GM12878 (cell line): Measurements from ENCODE around the gene SFI1. TPM values are rescaled to one million over a fixed set of nuclear protein-coding genes. Genes with fewer than 3 reads are reported as not detected.

ENCODE experiments used
- ATAC-seq: fragments of 200-7000 bp; cut with Tn5 transposase; 3 replicates; pipeline ENCODE4 v1.9.1; 2020; ENCODE audit warnings: mild to moderate bottlenecking, moderate library complexity
- BruUV-seq: library from RNA; stranded (reverse); fragments of 400-500 nt; replicated peaks from 2 replicates; lab custom pipeline; 2021; lab: Mats Ljungman, UMichigan
- CTCF ChIA-PET: fragments of 300-600 bp; sonication (Branson Sonifier 250); formaldehyde crosslinking; extraction: SDS; loops from one replicate; lab custom pipeline; 2021; ENCODE audit warnings: inconsistent platforms; lab: Yijun Ruan, JAX
- POLR2A ChIA-PET: fragments of 350-600 bp; formaldehyde crosslinking; extraction: SDS; loops from one replicate; lab custom pipeline; 2021; ENCODE audit warnings: inconsistent platforms; lab: Charles Lee
- RAD21 ChIA-PET: fragments of 300-600 bp; sonication (Branson Sonifier 250); formaldehyde crosslinking; loops from one replicate; lab custom pipeline; 2023; ENCODE audit warnings: antibody characterized with exemption; ENCODE audit not compliant: unreplicated experiment; lab: Charles Lee
- SMC1A ChIA-PET: fragments of 300-600 bp; sonication (Branson Sonifier 250); formaldehyde crosslinking; loops from one replicate; lab custom pipeline; 2023; ENCODE audit not compliant: unreplicated experiment, uncharacterized antibody; lab: Charles Lee
- DNase-seq: peaks from one replicate; pipeline ENCODE4 v3.0.0-alpha.2; 2011; ENCODE audit warnings: low read depth, low spot score
- FAIRE-seq: peaks from 3 replicates; lab custom pipeline; 2011; peaks lifted over from hg19 to GRCh38; lab: Jason Lieb, UNC
- H2AFZ ChIP-seq: 2 replicates; pipeline ENCODE4 v1.6.0; 2011; ENCODE audit warnings: low read depth, low read length, control low read depth; ENCODE audit not compliant: control insufficient read depth
- H3K27ac ChIP-seq: 2 replicates; pipeline ENCODE4 v1.5.1; 2011; ENCODE audit warnings: control low read depth; ENCODE audit not compliant: control insufficient read depth, insufficient read depth
- H3K27me3 ChIP-seq, 2 experiments: replicated peaks in 1 of 2; 2 replicates each; pipeline versions ENCODE4 v1.6.0 to v1.6.1; 2011; ENCODE audit warnings: low read length in 1 of 2; ENCODE audit not compliant: control insufficient read depth in 2 of 2, insufficient read depth in 2 of 2
- H3K36me3 ChIP-seq, 2 experiments: 2 replicates each; pipeline ENCODE4 v1.5.1; 2011; ENCODE audit warnings: low read length in 1 of 2; ENCODE audit not compliant: control insufficient read depth in 2 of 2, insufficient read depth in 2 of 2
- H3K4me1 ChIP-seq: 2 replicates; pipeline ENCODE4 v1.6.1; 2011; ENCODE audit warnings: mild to moderate bottlenecking, low read length, moderate library complexity, mixed read lengths; ENCODE audit not compliant: control insufficient read depth, insufficient read depth
- H3K4me2 ChIP-seq: 2 replicates; pipeline ENCODE4 v1.6.0; 2011; ENCODE audit warnings: control low read depth; ENCODE audit not compliant: control insufficient read depth, insufficient read depth
- H3K4me3 ChIP-seq: fragments of 200-600 bp; sonication (generic); 2 replicates; pipeline ENCODE4 v1.5.1; 2016
- H3K79me2 ChIP-seq: 2 replicates; pipeline ENCODE4 v1.6.0; 2011; ENCODE audit warnings: low read length; ENCODE audit not compliant: control insufficient read depth, insufficient read depth
- H3K9ac ChIP-seq: 2 replicates; pipeline ENCODE4 v1.8.0; 2011; ENCODE audit warnings: low read length, control low read depth, mixed read lengths; ENCODE audit not compliant: control insufficient read depth, insufficient read depth
- H3K9me3 ChIP-seq: replicated peaks from 3 replicates; pipeline ENCODE4 v1.5.1; 2011; ENCODE audit warnings: mild to moderate bottlenecking, low read length; ENCODE audit not compliant: control insufficient read depth, insufficient read depth
- H4K20me1 ChIP-seq: 2 replicates; pipeline ENCODE4 v1.6.0; 2011; ENCODE audit not compliant: control insufficient read depth, insufficient read depth
- CREB1 ChIP-seq: IDR thresholded peaks from 2 replicates; pipeline ENCODE4 v1.6.1; 2012; ENCODE audit warnings: low read depth, mild to moderate bottlenecking, inconsistent platforms
- CREM ChIP-seq: IDR thresholded peaks from 2 replicates; pipeline ENCODE4 v1.6.1; 2014; ENCODE audit warnings: antibody characterized with exemption, low read depth
- JUNB ChIP-seq: IDR thresholded peaks from 2 replicates; pipeline ENCODE4 v1.6.1; 2016; ENCODE audit warnings: antibody characterized with exemption, mild to moderate bottlenecking
- KLF5 ChIP-seq: fragments of 450-650 bp; IDR thresholded peaks from 2 replicates; pipeline ENCODE4 v1.6.1; 2014; ENCODE audit warnings: mild to moderate bottlenecking; ENCODE audit not compliant: partially characterized antibody
- LARP7 ChIP-seq: fragments of 450-650 bp; IDR thresholded peaks from 2 replicates; pipeline ENCODE4 v1.6.1; 2017; ENCODE audit warnings: mild to moderate bottlenecking
- MEF2A ChIP-seq: IDR thresholded peaks from 2 replicates; pipeline ENCODE4 v1.6.1; 2011; ENCODE audit warnings: low read depth, mild to moderate bottlenecking, low read length, moderate library complexity; ENCODE audit not compliant: insufficient read depth
- MTA3 ChIP-seq: IDR thresholded peaks from 2 replicates; pipeline ENCODE4 v1.6.1; 2012; ENCODE audit warnings: low read length, inconsistent platforms, borderline replicate concordance
- NR2F1 ChIP-seq: fragments of 450-650 bp; conservative IDR thresholded peaks from 2 replicates; pipeline ENCODE4 v1.6.1; 2017; ENCODE audit warnings: mild to moderate bottlenecking
- RBBP5 ChIP-seq: fragments of 200-600 bp; sonication (generic); conservative IDR thresholded peaks from 2 replicates; pipeline ENCODE4 v1.6.1; 2016
- RUNX3 ChIP-seq: IDR thresholded peaks from 2 replicates; pipeline ENCODE4 v1.6.1; 2012; ENCODE audit warnings: low read length, inconsistent platforms
- SMARCA5 ChIP-seq: fragments of 450-650 bp; IDR thresholded peaks from 2 replicates; pipeline ENCODE4 v1.6.1; 2017; ENCODE audit warnings: mild to moderate bottlenecking
- SPI1 ChIP-seq: IDR thresholded peaks from 2 replicates; pipeline ENCODE4 v1.6.1; 2011; ENCODE audit warnings: low read depth, mild to moderate bottlenecking, low read length, moderate library complexity, borderline replicate concordance; ENCODE audit not compliant: insufficient read depth
- STAT1 ChIP-seq: fragments of 450-650 bp; conservative IDR thresholded peaks from 2 replicates; pipeline ENCODE4 v1.6.1; 2014; ENCODE audit warnings: antibody characterized with exemption, mild to moderate bottlenecking
- YY1 ChIP-seq: IDR thresholded peaks from 2 replicates; pipeline ENCODE4 v1.6.1; 2011; ENCODE audit warnings: low read depth, mild to moderate bottlenecking, low read length
- ZNF622 ChIP-seq: fragments of 450-650 bp; IDR thresholded peaks from 2 replicates; pipeline ENCODE4 v1.6.1; 2017; ENCODE audit warnings: mild to moderate bottlenecking, inconsistent platforms
- WGBS: methylation state at CpG from one replicate; pipeline ENCODE4 v1.1.6; 2016; ENCODE audit warnings: low lambda C conversion rate; ENCODE audit not compliant: insufficient replicate concordance, insufficient coverage; ENCODE audit errors: missing lambda C conversion rate; 5-methylcytosine and 5-hydroxymethylcytosine counted together
- in situ Hi-C: fragments of 300-500 bp; cut with MboI; formaldehyde crosslinking; loops from 9 replicates; pipeline ENCODE4 v1.14.3; 2018; ENCODE audit warnings: mixed read lengths
- intact Hi-C: fragments of 100-400 bp; cut with micrococcal nuclease; formaldehyde crosslinking; loops from one replicate; pipeline ENCODE4 v1.14.2; 2022; ENCODE audit not compliant: unreplicated experiment
- polyA plus RNA-seq, 11 experiments: library from polyadenylated mRNA; depleted of rRNA in 4 of 11; unstranded in 6 of 11; stranded (reverse) in 5 of 11; fragments of >200 nt; fragmentation: Nextera tagmentation in 4 of 11; fragmentation: Illumina TruSeq in 1 of 11; extraction: Ambion mirVana in 4 of 11; extraction: Trizol in 1 of 11; gene quantifications; 1 replicate in 1 of 11; 2 replicates in 10 of 11; pipeline versions ENCODE4 v1.2.1 to v1.2.3, GENCODE V29; 2011 to 2016; ENCODE audit warnings: inconsistent platforms in 2 of 11, missing spikeins in 2 of 11, low read depth in 1 of 11
- total RNA-seq, 4 experiments: library from RNA; depleted of rRNA in 3 of 4; stranded (reverse); fragments of >200 nt in 3 of 4; fragmentation: Illumina TruSeq in 1 of 4; extraction: Trizol in 1 of 4; gene quantifications; 2 replicates each; pipeline versions ENCODE4 v1.2.1 to v1.2.3, GENCODE V29; 2013 to 2021
- TF ChIP-seq, protein P1 (sequence below): IDR thresholded peaks from 2 replicates; pipeline ENCODE4 v1.6.1; 2012; ENCODE audit warnings: low read depth, low read length, improper control_type of control experiment
- TF ChIP-seq, protein P2 (sequence below): IDR thresholded peaks from 2 replicates; pipeline ENCODE4 v1.6.1; 2012; ENCODE audit warnings: low read depth, low read length, improper control_type of control experiment

The SFI1 gene
- total and polyA plus RNA-seq, 10 of the 15 experiments (the other 5 are each of a cell fraction or from before 2014, with no cell fraction given), result 6.3 to 70.1 (median 30.4) TPM

DNA sequence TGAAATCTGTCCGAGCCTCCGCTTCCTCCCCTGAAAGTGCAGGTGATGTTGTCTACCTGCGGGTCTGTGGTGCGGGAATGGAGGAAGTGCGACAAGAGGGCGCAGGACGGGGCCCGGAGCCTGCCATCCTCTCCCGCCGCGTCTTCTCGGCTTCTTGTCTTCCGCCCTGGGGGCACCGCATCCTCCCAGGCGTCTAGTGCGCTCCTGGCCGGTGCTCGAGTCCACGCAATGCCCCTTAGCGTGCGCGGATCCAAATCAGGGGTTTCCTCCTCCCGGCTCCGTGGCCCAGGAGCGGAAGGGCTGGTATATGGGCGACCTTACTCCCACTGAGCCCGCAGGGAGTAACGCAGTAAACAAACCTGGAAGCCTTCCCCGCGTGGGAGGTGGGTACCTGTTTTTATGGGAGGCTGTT is 405 bp downstream of the SFI1 start:
- POLR2A ChIA-PET, result interaction anchor here (0.5 to 8.9 kb wide), 2 partner anchors 41 to 414 kb away, joined by 6 to 82 read pairs; no protein-coding TSS in a partner anchor
- RAD21 ChIA-PET, result interaction anchor here (1.0 to 1.1 kb wide), 3 partner anchors 41 to 48 kb away, joined by 3 to 6 read pairs (median 4); no protein-coding TSS in a partner anchor

DNA sequence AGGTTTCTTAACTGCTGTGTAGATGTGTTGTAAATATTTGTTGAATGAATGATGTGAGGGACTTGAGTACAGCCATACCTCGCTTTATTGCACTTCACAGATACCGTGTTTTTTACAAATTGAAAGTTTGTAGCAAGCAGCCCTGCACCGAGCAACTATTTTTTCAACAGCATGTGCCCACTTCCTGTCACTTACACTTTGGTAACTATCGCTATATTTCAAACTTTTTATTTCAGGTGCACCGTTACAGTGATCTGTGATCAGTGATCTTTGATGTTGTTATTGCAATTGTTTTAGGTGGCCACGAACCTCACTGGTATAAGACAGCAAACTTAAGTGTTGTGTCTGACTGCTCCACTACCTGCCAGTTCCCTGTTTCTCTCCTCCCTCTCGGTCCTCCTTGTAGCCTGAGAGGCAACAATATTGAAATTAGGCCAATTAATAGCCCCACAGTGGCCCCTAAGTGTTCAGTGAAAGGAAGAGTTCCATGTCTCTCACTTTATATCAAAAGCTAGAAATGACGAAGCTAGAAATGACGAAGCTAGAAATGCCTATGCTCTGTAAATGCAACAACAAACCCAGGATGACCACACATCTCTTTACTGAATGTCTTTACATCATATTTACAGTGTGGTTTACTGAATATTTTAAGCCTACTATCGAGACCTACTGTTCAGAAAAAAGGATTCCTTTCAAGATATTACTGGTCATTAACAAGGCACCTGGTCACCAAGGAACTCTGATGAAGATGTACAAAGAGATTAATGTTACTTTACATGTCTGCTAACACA is 1.0 kb downstream of the SFI1 start:
- peak; percentile 35 for FAIRE-seq
- peaks cover 35% of the 10 kb centered on the region for H3K79me2 ChIP-seq
- TF ChIP-seq NR2F1 (no peak), RUNX3 (peak; percentile 57; the same call in 1 of the 2 replicates), RBBP5 (no peak), JUNB (peak; percentile 49), KLF5 (peak; percentile 52), CREM (peak; percentile 67), CREB1 (peak; percentile 85), ZNF622 (0 out of 2 replicates have a peak, but pooled peaks have one; percentile 27), STAT1 (no peak), YY1 (0 out of 2 replicates have a peak, but pooled peaks have one; percentile 14)
- TF ChIP-seq, protein P1, sequence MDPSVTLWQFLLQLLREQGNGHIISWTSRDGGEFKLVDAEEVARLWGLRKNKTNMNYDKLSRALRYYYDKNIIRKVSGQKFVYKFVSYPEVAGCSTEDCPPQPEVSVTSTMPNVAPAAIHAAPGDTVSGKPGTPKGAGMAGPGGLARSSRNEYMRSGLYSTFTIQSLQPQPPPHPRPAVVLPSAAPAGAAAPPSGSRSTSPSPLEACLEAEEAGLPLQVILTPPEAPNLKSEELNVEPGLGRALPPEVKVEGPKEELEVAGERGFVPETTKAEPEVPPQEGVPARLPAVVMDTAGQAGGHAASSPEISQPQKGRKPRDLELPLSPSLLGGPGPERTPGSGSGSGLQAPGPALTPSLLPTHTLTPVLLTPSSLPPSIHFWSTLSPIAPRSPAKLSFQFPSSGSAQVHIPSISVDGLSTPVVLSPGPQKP, result no peak
- TF ChIP-seq, protein P2, sequence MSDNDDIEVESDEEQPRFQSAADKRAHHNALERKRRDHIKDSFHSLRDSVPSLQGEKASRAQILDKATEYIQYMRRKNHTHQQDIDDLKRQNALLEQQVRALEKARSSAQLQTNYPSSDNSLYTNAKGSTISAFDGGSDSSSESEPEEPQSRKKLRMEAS, result no peak

More for the DNA sequence above, 405 bp downstream of the SFI1 start:
- in situ Hi-C loops, result no loop called here
- BruUV-seq, result no TSS peak
- peak overlapping the region; percentile 96 for H3K27ac ChIP-seq
- DNase-seq (no peak), ATAC-seq (peak; percentile 39), FAIRE-seq (no peak)
- H3K9ac ChIP-seq, result peak overlapping the region; percentile 94
- no peaks in the 10 kb centered on the region for H3K27me3 ChIP-seq
- no peaks in the 10 kb centered on the region; the same call in 2 of the 3 replicates for H3K9me3 ChIP-seq
- SMC1A ChIA-PET, result interaction anchor here (0.9 to 3.6 kb wide), 2 partner anchors 19 to 42 kb away, joined by 3 to 29 read pairs; no protein-coding TSS in a partner anchor
- 0 out of 4 replicates have a peak, but pooled peaks cover 0 to 2% of the 10 kb centered on the region in 2 experiments for H3K36me3 ChIP-seq
- 1% methylated on average over 30 of the region's 30 CpGs for WGBS
- peaks cover 28% of the 10 kb centered on the region for H3K4me1 ChIP-seq
- peak overlapping the region; percentile 92 for H3K4me2 ChIP-seq
- peak overlapping the region; percentile 87 for H2AFZ ChIP-seq
- peaks cover 34% of the 10 kb centered on the region for H3K79me2 ChIP-seq
- peak overlapping the region; percentile 96 for H3K4me3 ChIP-seq
- H4K20me1 ChIP-seq, result no peaks in the 10 kb centered on the region
- CTCF ChIA-PET, result interaction anchor here (0.5 kb wide), 1 partner anchor 55 kb away, joined by 3 read pairs; no protein-coding TSS in a partner anchor
- intact Hi-C loops, result loop anchor here (2.0 to 5.0 kb wide), 3 partner anchors 41 to 136 kb away; no protein-coding TSS in a partner anchor
- no peak for TF ChIP-seq MTA3
- TF ChIP-seq SPI1, result peak; percentile 38; the same call in 1 of the 2 replicates
- TF ChIP-seq LARP7, result peak; percentile 63
- 0 out of 2 replicates have a peak, but pooled peaks have one; percentile 22 for TF ChIP-seq SMARCA5
- TF ChIP-seq MEF2A, result no peak

More for the DNA sequence above, 1.0 kb downstream of the SFI1 start:
- RAD21 ChIA-PET, result interaction anchor here (1.0 kb wide), 2 partner anchors 29 to 46 kb away, joined by 3 to 4 read pairs; no protein-coding TSS in a partner anchor
- peak overlapping the region; percentile 96 for H3K4me3 ChIP-seq
- ATAC-seq, result no peak; the same call in 1 of the 3 replicates
- POLR2A ChIA-PET, result no interaction called here
- H3K27me3 ChIP-seq, result no peaks in the 10 kb centered on the region
- intact Hi-C loops (loop anchor here (2.0 to 5.0 kb wide), 3 partner anchors 40 to 135 kb away; no protein-coding TSS in a partner anchor), in situ Hi-C loops (no loop called here)
- BruUV-seq, result TSS peak; percentile 78
- no peak for DNase-seq
- no peaks in the 10 kb centered on the region; the same call in 2 of the 3 replicates for H3K9me3 ChIP-seq
- H3K4me1 ChIP-seq, result peaks cover 22% of the 10 kb centered on the region
- H3K27ac ChIP-seq, result peak overlapping the region; percentile 96
- H2AFZ ChIP-seq, result peak overlapping the region; percentile 87
- 14% methylated on average over 10 of the region's 10 CpGs for WGBS
- SMC1A ChIA-PET, result interaction anchor here (1.0 to 1.1 kb wide), 2 partner anchors 8 to 87 kb away, joined by 3 to 4 read pairs; no protein-coding TSS in a partner anchor
- CTCF ChIA-PET, result interaction anchor here (1.2 kb wide), 1 partner anchor 46 kb away, joined by 3 read pairs; no protein-coding TSS in a partner anchor
- H3K36me3 ChIP-seq, result no peaks in the 10 kb centered on the region
- peak overlapping the region; percentile 92 for H3K4me2 ChIP-seq
- no peaks in the 10 kb centered on the region for H4K20me1 ChIP-seq
- peak overlapping the region; percentile 94 for H3K9ac ChIP-seq
